GM18519 (cell line): ENCODE measurements around the gene ULK4.
"Not testable (repeated sequence)": the region's sequence is repeated elsewhere in the genome, so short reads cannot be mapped to it uniquely, and the experiment has no call there.

ENCODE experiments used
- ATAC-seq: cut with Tn5 transposase; IDR thresholded peaks from one replicate; pipeline ENCODE4 v1.9.1; 2021; ENCODE audit warnings: mild to moderate bottlenecking, moderate library complexity; ENCODE audit not compliant: unreplicated experiment, low FRiP score

The ULK4 gene

GRCh38 chr3:41960826-41961750 lies 815 bp downstream of the ULK4 start:
- no peak for ATAC-seq

GRCh38 chr3:41956574-41956973 lies 5.3 kb downstream of the ULK4 start:
- no peak for ATAC-seq

GRCh38 chr3:41955192-41955591 lies 6.7 kb downstream of the ULK4 start:
- ATAC-seq = no peak

GRCh38 chr3:41943311-41943843 lies 18.5 kb downstream of the ULK4 start:
- ATAC-seq = no peak

- ATAC-seq = no peak
Measured at GRCh38 chr3:41940393-41940792, 21.5 kb downstream of the ULK4 start.

- no peak for ATAC-seq
Measured at GRCh38 chr3:41936384-41936783, 25.5 kb downstream of the ULK4 start.

- no peak for ATAC-seq
Measured at GRCh38 chr3:41933154-41933676, 28.7 kb downstream of the ULK4 start.

GRCh38 chr3:41932464-41932863 lies 29.4 kb downstream of the ULK4 start:
- ATAC-seq = no peak

- no peak for ATAC-seq
Measured at GRCh38 chr3:41920406-41920965, 41.4 kb downstream of the ULK4 start.

- no peak for ATAC-seq
Measured at GRCh38 chr3:41915353-41915752, 46.5 kb downstream of the ULK4 start.

- ATAC-seq = no peak
Measured at GRCh38 chr3:41912280-41912679, 49.6 kb downstream of the ULK4 start.

GRCh38 chr3:41907330-41908073 lies 54.4 kb downstream of the ULK4 start:
- ATAC-seq = no peak

- no peak for ATAC-seq
Measured at GRCh38 chr3:41900265-41900664, 61.6 kb downstream of the ULK4 start.

- ATAC-seq = no peak
Measured at GRCh38 chr3:41898631-41899030, 63.3 kb downstream of the ULK4 start.

- ATAC-seq = no peak
Measured at GRCh38 chr3:41893977-41894376, 67.9 kb downstream of the ULK4 start.

GRCh38 chr3:41888368-41889076 lies 73.4 kb downstream of the ULK4 start:
- no peak for ATAC-seq

- no peak for ATAC-seq
Measured at GRCh38 chr3:41882956-41883355, 78.9 kb downstream of the ULK4 start.

GRCh38 chr3:41881233-41881821 lies 80.6 kb downstream of the ULK4 start:
- ATAC-seq = no peak

GRCh38 chr3:41880387-41880786 lies 81.5 kb downstream of the ULK4 start:
- ATAC-seq = no peak

GRCh38 chr3:41877741-41878140 lies 84.2 kb downstream of the ULK4 start:
- ATAC-seq = not testable (repeated sequence)
